ENCODE data around the gene MAST2. TPM values are rescaled to one million over a fixed set of nuclear protein-coding genes. Genes with fewer than 3 reads are reported as not detected.

MAST2 gene
- total and polyA plus RNA-seq, 2 experiments from 2014 or later, result 14.2 to 19.1 TPM

GRCh38 chr1:45820788-45821187 is 17.4 kb downstream of the MAST2 start:
- no peak overlapping the region for H3K4me3 ChIP-seq
- no peaks in the 10 kb centered on the region for H3K9me2 ChIP-seq (ENCODE audit: insufficient read depth)
- no peaks in the 10 kb centered on the region for H3F3A ChIP-seq (ENCODE audit: insufficient read depth)
- H3K27ac ChIP-seq, result no peak overlapping the region
- H3K9ac ChIP-seq, result no peak overlapping the region
- H3K79me2 ChIP-seq (ENCODE audit: insufficient read depth), result peaks cover 85% of the 10 kb centered on the region
- H3K4me1 ChIP-seq (ENCODE audit: insufficient read depth), result no peaks in the 10 kb centered on the region
- H4K20me1 ChIP-seq (ENCODE audit: insufficient read depth), result no peaks in the 10 kb centered on the region
- 39 to 43% methylated on average over 3 of the region's 3 CpGs for WGBS, 2 experiments (ENCODE audit: low coverage in 1 of 2, low lambda C conversion rate in 2 of 2, missing lambda C conversion rate in 2 of 2)
- TF ChIP-seq EZH2phosphoT487 (IDR thresholded peaks at IDR 0.05; ENCODE audit: insufficient read depth, low read depth) (no peak), EZH2 (IDR thresholded peaks at IDR 0.05; ENCODE audit: insufficient read depth, poor library complexity, severe bottlenecking) (no peak)
- H3K9me3 ChIP-seq (ENCODE audit: low read depth), result no peaks in the 10 kb centered on the region
- H3K27me3 ChIP-seq (replicated peaks; ENCODE audit: insufficient read depth), result no peaks in the 10 kb centered on the region
- no peak overlapping the region for H3K4me2 ChIP-seq (ENCODE audit: unreplicated experiment)
- H3K36me3 ChIP-seq (ENCODE audit: low read depth), result no peaks in the 10 kb centered on the region; the same call in 1 of the 2 replicates
- peak; percentile 12 for DNase-seq
- no peak overlapping the region for H2AFZ ChIP-seq
- in situ Hi-C loops (cut with MboI), result no loop called here

- Histone ChIP-seq H3K36me3 (ENCODE audit: low read depth) (no peaks in the 10 kb centered on the region; the same call in 1 of the 2 replicates), H3K9ac (no peak overlapping the region), H2AFZ (no peak overlapping the region), H3K27ac (no peak overlapping the region), H3F3A (ENCODE audit: insufficient read depth) (no peaks in the 10 kb centered on the region), H3K27me3 (replicated peaks; ENCODE audit: insufficient read depth) (no peaks in the 10 kb centered on the region), H3K4me3 (no peak overlapping the region), H3K9me3 (ENCODE audit: low read depth) (no peaks in the 10 kb centered on the region), H3K79me2 (ENCODE audit: insufficient read depth) (peaks cover 75% of the 10 kb centered on the region), H4K20me1 (ENCODE audit: insufficient read depth) (no peaks in the 10 kb centered on the region), H3K9me2 (ENCODE audit: insufficient read depth) (no peaks in the 10 kb centered on the region), H3K4me2 (ENCODE audit: unreplicated experiment) (no peak overlapping the region), H3K4me1 (ENCODE audit: insufficient read depth) (no peaks in the 10 kb centered on the region)
- DNase-seq, result no peak
- in situ Hi-C loops (cut with MboI), result no loop called here
- TF ChIP-seq EZH2 (IDR thresholded peaks at IDR 0.05; ENCODE audit: insufficient read depth, poor library complexity, severe bottlenecking), result no peak
- TF ChIP-seq EZH2phosphoT487 (IDR thresholded peaks at IDR 0.05; ENCODE audit: insufficient read depth, low read depth), result no peak
- WGBS, 2 experiments (ENCODE audit: low coverage in 1 of 2, low lambda C conversion rate in 2 of 2, missing lambda C conversion rate in 2 of 2), result 97 to 100% methylated on average over 1 of the region's 1 CpG
Observed at GRCh38 chr1:45822644-45823043, 19.2 kb downstream of the MAST2 start.

GRCh38 chr1:45824607-45825006 is 21.2 kb downstream of the MAST2 start:
- TF ChIP-seq EZH2phosphoT487 (IDR thresholded peaks at IDR 0.05; ENCODE audit: insufficient read depth, low read depth) (no peak), EZH2 (IDR thresholded peaks at IDR 0.05; ENCODE audit: insufficient read depth, poor library complexity, severe bottlenecking) (no peak)
- H3K4me1 ChIP-seq (ENCODE audit: insufficient read depth), result no peaks in the 10 kb centered on the region
- peaks cover 56% of the 10 kb centered on the region for H3K79me2 ChIP-seq (ENCODE audit: insufficient read depth)
- DNase-seq, result no peak
- no peaks in the 10 kb centered on the region for H3K27me3 ChIP-seq (replicated peaks; ENCODE audit: insufficient read depth)
- H3K36me3 ChIP-seq (ENCODE audit: low read depth), result peaks cover 5% of the 10 kb centered on the region; the same call in 1 of the 2 replicates
- H3K4me2 ChIP-seq (ENCODE audit: unreplicated experiment), result no peak overlapping the region
- in situ Hi-C loops (cut with MboI), result no loop called here
- H3K9me3 ChIP-seq (ENCODE audit: low read depth), result no peaks in the 10 kb centered on the region
- H3K9ac ChIP-seq, result no peak overlapping the region
- H2AFZ ChIP-seq, result no peak overlapping the region
- WGBS, 2 experiments (ENCODE audit: low coverage in 1 of 2, low lambda C conversion rate in 2 of 2, missing lambda C conversion rate in 2 of 2), result 92 to 98% methylated on average over 2 of the region's 2 CpGs
- no peak overlapping the region for H3K27ac ChIP-seq
- H3K9me2 ChIP-seq (ENCODE audit: insufficient read depth), result no peaks in the 10 kb centered on the region
- H4K20me1 ChIP-seq (ENCODE audit: insufficient read depth), result no peaks in the 10 kb centered on the region
- no peaks in the 10 kb centered on the region for H3F3A ChIP-seq (ENCODE audit: insufficient read depth)
- no peak overlapping the region for H3K4me3 ChIP-seq

- H3K79me2 ChIP-seq (ENCODE audit: insufficient read depth), result peaks cover 30% of the 10 kb centered on the region
- no peak overlapping the region for H3K9ac ChIP-seq
- H3F3A ChIP-seq (ENCODE audit: insufficient read depth), result no peaks in the 10 kb centered on the region
- H3K9me3 ChIP-seq (ENCODE audit: low read depth), result no peaks in the 10 kb centered on the region
- no peak overlapping the region for H3K27ac ChIP-seq
- H4K20me1 ChIP-seq (ENCODE audit: insufficient read depth), result no peaks in the 10 kb centered on the region
- 97% methylated on average over 2 of the region's 2 CpGs for WGBS, 2 experiments (ENCODE audit: low coverage in 1 of 2, low lambda C conversion rate in 2 of 2, missing lambda C conversion rate in 2 of 2)
- H3K27me3 ChIP-seq (replicated peaks; ENCODE audit: insufficient read depth), result no peaks in the 10 kb centered on the region
- no peaks in the 10 kb centered on the region for H3K9me2 ChIP-seq (ENCODE audit: insufficient read depth)
- H2AFZ ChIP-seq, result no peak overlapping the region
- DNase-seq, result no peak
- no peaks in the 10 kb centered on the region for H3K4me1 ChIP-seq (ENCODE audit: insufficient read depth)
- TF ChIP-seq EZH2 (IDR thresholded peaks at IDR 0.05; ENCODE audit: insufficient read depth, poor library complexity, severe bottlenecking), result no peak
- no peak for TF ChIP-seq EZH2phosphoT487 (IDR thresholded peaks at IDR 0.05; ENCODE audit: insufficient read depth, low read depth)
- in situ Hi-C loops (cut with MboI), result no loop called here
- H3K4me3 ChIP-seq, result no peak overlapping the region
- H3K36me3 ChIP-seq (ENCODE audit: low read depth), result peaks cover 5% of the 10 kb centered on the region; the same call in 1 of the 2 replicates
- H3K4me2 ChIP-seq (ENCODE audit: unreplicated experiment), result no peak overlapping the region
Observed at GRCh38 chr1:45827256-45827655, 23.8 kb downstream of the MAST2 start.

GRCh38 chr1:45828841-45829240 is 25.4 kb downstream of the MAST2 start:
- 75 to 92% methylated on average over 1 of the region's 1 CpG for WGBS, 2 experiments (ENCODE audit: low coverage in 1 of 2, low lambda C conversion rate in 2 of 2, missing lambda C conversion rate in 2 of 2)
- no peak overlapping the region for H3K4me3 ChIP-seq
- no peaks in the 10 kb centered on the region for H3F3A ChIP-seq (ENCODE audit: insufficient read depth)
- no peak for TF ChIP-seq EZH2 (IDR thresholded peaks at IDR 0.05; ENCODE audit: insufficient read depth, poor library complexity, severe bottlenecking)
- TF ChIP-seq EZH2phosphoT487 (IDR thresholded peaks at IDR 0.05; ENCODE audit: insufficient read depth, low read depth), result no peak
- H3K27me3 ChIP-seq (replicated peaks; ENCODE audit: insufficient read depth), result no peaks in the 10 kb centered on the region
- H3K9ac ChIP-seq, result no peak overlapping the region
- no peaks in the 10 kb centered on the region for H3K9me2 ChIP-seq (ENCODE audit: insufficient read depth)
- H2AFZ ChIP-seq, result no peak overlapping the region
- DNase-seq, result no peak
- no peaks in the 10 kb centered on the region for H3K4me1 ChIP-seq (ENCODE audit: insufficient read depth)
- H3K36me3 ChIP-seq (ENCODE audit: low read depth), result peaks cover 5% of the 10 kb centered on the region; the same call in 1 of the 2 replicates
- H3K9me3 ChIP-seq (ENCODE audit: low read depth), result no peaks in the 10 kb centered on the region
- no peaks in the 10 kb centered on the region for H4K20me1 ChIP-seq (ENCODE audit: insufficient read depth)
- H3K27ac ChIP-seq, result no peak overlapping the region
- H3K4me2 ChIP-seq (ENCODE audit: unreplicated experiment), result no peak overlapping the region
- H3K79me2 ChIP-seq (ENCODE audit: insufficient read depth), result peaks cover 24% of the 10 kb centered on the region
- in situ Hi-C loops (cut with MboI), result no loop called here

Measured in GM23248 (cell line).